GM18502 (cell line): ENCODE results near the gene TSGA10IP.

ENCODE experiments used
- ATAC-seq: cut with Tn5 transposase; IDR thresholded peaks from one replicate; pipeline ENCODE4 v1.9.1; 2021; ENCODE audit warnings: mild to moderate bottlenecking; ENCODE audit not compliant: unreplicated experiment, poor library complexity

TSGA10IP gene

GRCh38 chr11:65972116-65972515 lies 26.8 kb downstream of the TSGA10IP start:
- ATAC-seq: no peak

- no peak for ATAC-seq
These were observed 28.3 kb downstream of the TSGA10IP start for GRCh38 chr11:65973439-65974110.

GRCh38 chr11:65975771-65976170 lies 30.5 kb downstream of the TSGA10IP start:
- no peak for ATAC-seq

GRCh38 chr11:65976216-65977176 lies 31.2 kb downstream of the TSGA10IP start:
- ATAC-seq: no peak

- no peak for ATAC-seq
These were observed 32.5 kb downstream of the TSGA10IP start for GRCh38 chr11:65977621-65978390.

- no peak for ATAC-seq
These were observed 33.3 kb downstream of the TSGA10IP start for GRCh38 chr11:65978391-65979238.

GRCh38 chr11:65979261-65979759 lies 34.0 kb downstream of the TSGA10IP start:
- ATAC-seq: no peak

- no peak for ATAC-seq
These were observed 35.9 kb downstream of the TSGA10IP start for GRCh38 chr11:65981101-65981740.

- ATAC-seq: no peak
These were observed 36.9 kb downstream of the TSGA10IP start for GRCh38 chr11:65981972-65982823.

GRCh38 chr11:65982824-65983588 lies 37.7 kb downstream of the TSGA10IP start:
- no peak for ATAC-seq

- no peak for ATAC-seq
These were observed 38.3 kb downstream of the TSGA10IP start for GRCh38 chr11:65983589-65983987.

- ATAC-seq: no peak
These were observed 42.1 kb downstream of the TSGA10IP start for GRCh38 chr11:65987336-65987735.

- ATAC-seq: peak; percentile 88
These were observed 43.7 kb downstream of the TSGA10IP start for GRCh38 chr11:65988791-65989592.

- ATAC-seq: no peak
These were observed 46.8 kb downstream of the TSGA10IP start for GRCh38 chr11:65992056-65992455.

GRCh38 chr11:65997286-65997685 lies 52.0 kb downstream of the TSGA10IP start:
- ATAC-seq: no peak

- ATAC-seq: peak; percentile 86
These were observed 56.8 kb downstream of the TSGA10IP start, which contains the start of the genes BANF1 and EIF1AD for GRCh38 chr11:66001942-66002647. Gene BANF1 (plus strand): TSS chr11:66002503. CDS start chr11:66003251, 748 bp downstream. Gene EIF1AD (minus strand): TSS chr11:66002157. CDS start chr11:66000389, 1,768 bp downstream.
